Thoracic aorta (tissue), 2 donors: ENCODE data around the gene ITLN1. TPM values are rescaled to one million over a fixed set of nuclear protein-coding genes. Genes with fewer than 3 reads are reported as not detected.

ENCODE experiments used
- ATAC-seq: fragments of 150-250 bp; one replicate; pipeline ENCODE4 v1.8.0; 2017; ENCODE audit warnings: low read depth; ENCODE audit not compliant: insufficient number of reproducible peaks, low FRiP score
- DNase-seq: peaks from one replicate; pipeline ENCODE4 v3.0.0-alpha.2; 2020; ENCODE audit warnings: low spot score
- H3K27ac ChIP-seq, 2 donors: fragments of 200-600 bp; sonication (generic); 1 replicate in 1 of 2; 2 replicates in 1 of 2; pipeline ENCODE4 v1.5.1; 2016; ENCODE audit warnings: mild to moderate bottlenecking in 2 of 2, moderate library complexity in 2 of 2
- H3K27me3 ChIP-seq: fragments of 200-600 bp; sonication (generic); replicated peaks from 2 replicates; pipeline ENCODE4 v1.6.0; 2016; ENCODE audit warnings: mild to moderate bottlenecking; ENCODE audit not compliant: insufficient read depth
- H3K36me3 ChIP-seq: fragments of 200-600 bp; sonication (generic); one replicate; pipeline ENCODE4 v1.5.1; 2016
- H3K4me1 ChIP-seq, 2 donors: fragments of 200-600 bp; sonication (generic); 1 replicate in 1 of 2; 2 replicates in 1 of 2; pipeline versions ENCODE4 v1.5.1 to v1.6.0; 2016; ENCODE audit warnings: low read depth in 2 of 2, mild to moderate bottlenecking in 1 of 2; ENCODE audit not compliant: control insufficient read depth in 1 of 2
- H3K4me3 ChIP-seq: fragments of 200-600 bp; sonication (generic); 2 replicates; pipeline ENCODE4 v1.5.1; 2016; ENCODE audit warnings: mild to moderate bottlenecking
- H3K9me3 ChIP-seq: fragments of 200-600 bp; sonication (generic); 2 replicates; pipeline ENCODE4 v1.5.1; 2016
- total RNA-seq, 2 donors: library from RNA; depleted of rRNA; stranded (reverse); fragments of >200 nt; gene quantifications; one replicate each; pipeline versions ENCODE4 v1.1.0 to v1.2.3, GENCODE V29; 2016
- TF ChIP-seq, protein P1 (sequence below): fragments of 200-600 bp; sonication (generic); IDR thresholded peaks from one replicate; pipeline ENCODE4 v1.5.1; 2019; ENCODE audit warnings: antibody characterized with exemption

Gene ITLN1
- total RNA-seq, 2 donors from 2014 or later, result 0.56 to 51.7 TPM

- Histone ChIP-seq H3K4me3 (no peak overlapping the region), H3K36me3 (no peaks in the 10 kb centered on the region), H3K4me1 (no peaks in the 10 kb centered on the region), H3K27ac (no peak overlapping the region), H3K9me3 (no peaks in the 10 kb centered on the region), H3K27me3 (no peaks in the 10 kb centered on the region)
- DNase-seq (no peak), ATAC-seq (no peak)
- TF ChIP-seq, protein P1, sequence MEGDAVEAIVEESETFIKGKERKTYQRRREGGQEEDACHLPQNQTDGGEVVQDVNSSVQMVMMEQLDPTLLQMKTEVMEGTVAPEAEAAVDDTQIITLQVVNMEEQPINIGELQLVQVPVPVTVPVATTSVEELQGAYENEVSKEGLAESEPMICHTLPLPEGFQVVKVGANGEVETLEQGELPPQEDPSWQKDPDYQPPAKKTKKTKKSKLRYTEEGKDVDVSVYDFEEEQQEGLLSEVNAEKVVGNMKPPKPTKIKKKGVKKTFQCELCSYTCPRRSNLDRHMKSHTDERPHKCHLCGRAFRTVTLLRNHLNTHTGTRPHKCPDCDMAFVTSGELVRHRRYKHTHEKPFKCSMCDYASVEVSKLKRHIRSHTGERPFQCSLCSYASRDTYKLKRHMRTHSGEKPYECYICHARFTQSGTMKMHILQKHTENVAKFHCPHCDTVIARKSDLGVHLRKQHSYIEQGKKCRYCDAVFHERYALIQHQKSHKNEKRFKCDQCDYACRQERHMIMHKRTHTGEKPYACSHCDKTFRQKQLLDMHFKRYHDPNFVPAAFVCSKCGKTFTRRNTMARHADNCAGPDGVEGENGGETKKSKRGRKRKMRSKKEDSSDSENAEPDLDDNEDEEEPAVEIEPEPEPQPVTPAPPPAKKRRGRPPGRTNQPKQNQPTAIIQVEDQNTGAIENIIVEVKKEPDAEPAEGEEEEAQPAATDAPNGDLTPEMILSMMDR, result no peak
Observed at GRCh38 chr1:160826546-160826945, 58.4 kb downstream of the ITLN1 start.

Other genes with a start within 250 kb of the ITLN1 start
- gene SLAMF1, start 238.1 kb downstream of the ITLN1 start, total RNA-seq, result 1 to 10 TPM; 1.8 to 2.3 TPM
- gene CD48, start 173.4 kb downstream of the ITLN1 start, total RNA-seq, result 1 to 10 TPM; 9.0 to 9.9 TPM
- gene SLAMF7, start 145.9 kb downstream of the ITLN1 start, total RNA-seq, result 1 to 10 TPM in 1 of 2 donors, under 1 TPM in 1; 0.71 to 2.7 TPM
- under 1 TPM; 0.41 to 0.71 TPM for gene LY9, start 89.0 kb downstream of the ITLN1 start, total RNA-seq
- 1 to 10 TPM in 1 of 2 donors, under 1 TPM in 1; 0.78 to 2.2 TPM for gene CD244, start 22.3 kb downstream of the ITLN1 start, total RNA-seq
- 1 to 10 TPM in 1 of 2 donors, not detected in 1; 3.0 TPM for gene ITLN2, start 69.6 kb upstream of the ITLN1 start, total RNA-seq
- 10 to 100 TPM; 19.1 to 20.7 TPM for gene F11R, start 136.0 kb upstream of the ITLN1 start, total RNA-seq
- gene TSTD1, start 153.8 kb upstream of the ITLN1 start, total RNA-seq, result 10 to 100 TPM; 19.9 to 34.2 TPM
- gene USF1, start 160.8 kb upstream of the ITLN1 start, total RNA-seq, result 10 to 100 TPM; 57.9 to 69.4 TPM
- gene ARHGAP30, start 184.7 kb upstream of the ITLN1 start, total RNA-seq, result 10 to 100 TPM; 16.4 to 16.9 TPM
- under 1 TPM in 1 of 2 donors, not detected in 1; 0.14 TPM for gene NECTIN4, start 204.4 kb upstream of the ITLN1 start, total RNA-seq
- 1 to 10 TPM; 7.9 to 8.6 TPM for gene KLHDC9, start 213.2 kb upstream of the ITLN1 start, total RNA-seq
- gene PFDN2, start 232.9 kb upstream of the ITLN1 start, total RNA-seq, result 10 to 100 TPM; 22.7 to 92.7 TPM
- gene NIT1, start 232.9 kb upstream of the ITLN1 start, total RNA-seq, result 10 to 100 TPM; 25.3 to 42.1 TPM
- 10 to 100 TPM; 30.7 to 34.3 TPM for gene DEDD, start 247.5 kb upstream of the ITLN1 start, total RNA-seq